CD14-positive monocyte (primary cell): ENCODE results near the gene SYNJ2. TPM values are rescaled to one million over a fixed set of nuclear protein-coding genes. Genes with fewer than 3 reads are reported as not detected.

ENCODE experiments used
- DNase-seq, 3 donors: peaks; one replicate each; pipeline ENCODE4 v3.0.0-alpha.2; 2011 to 2022
- H2AFZ ChIP-seq: 2 replicates; pipeline ENCODE4 v1.6.0; 2012; ENCODE audit warnings: mild to moderate bottlenecking, low read depth, low read length, inconsistent platforms; ENCODE audit not compliant: insufficient read depth, poor library complexity, severe bottlenecking
- H3K27ac ChIP-seq, 2 donors: 1 replicate in 1 of 2; 2 replicates in 1 of 2; pipeline ENCODE4 v1.5.1; 2012 to 2013; ENCODE audit warnings: low read length in 2 of 2, control low read depth in 1 of 2, inconsistent platforms in 1 of 2, low read depth in 1 of 2, mild to moderate bottlenecking in 1 of 2
- H3K27me3 ChIP-seq, 2 donors: one replicate each; pipeline versions ENCODE4 v1.6.0 to v1.6.1; 2011 to 2013; ENCODE audit warnings: low read length in 2 of 2; ENCODE audit not compliant: control insufficient read depth in 2 of 2, insufficient read depth in 2 of 2
- H3K36me3 ChIP-seq, 2 donors: replicated peaks in 1 of 2; 1 replicate in 1 of 2; 2 replicates in 1 of 2; pipeline versions ENCODE4 v1.5.1 to v1.6.1; 2012 to 2013; ENCODE audit warnings: low read length in 2 of 2, control low read depth in 1 of 2, inconsistent platforms in 1 of 2, mild to moderate bottlenecking in 1 of 2; ENCODE audit not compliant: insufficient read depth in 2 of 2, control insufficient read depth in 1 of 2
- H3K4me1 ChIP-seq, 2 donors: 1 replicate in 1 of 2; 2 replicates in 1 of 2; pipeline versions ENCODE4 v1.5.1 to v1.6.1; 2012 to 2013; ENCODE audit warnings: low read length in 2 of 2, control low read depth in 1 of 2, inconsistent platforms in 1 of 2, mild to moderate bottlenecking in 1 of 2, moderate library complexity in 1 of 2; ENCODE audit not compliant: insufficient read depth in 2 of 2, control insufficient read depth in 1 of 2
- H3K4me2 ChIP-seq: replicated peaks from 2 replicates; pipeline ENCODE3; 2012; ENCODE audit warnings: low read length, moderate library complexity, mild to moderate bottlenecking; ENCODE audit not compliant: poor library complexity, severe bottlenecking; ENCODE audit errors: extremely low read depth
- H3K4me3 ChIP-seq, 3 experiments: fragments of 200-600 bp in 1 of 3; sonication (generic) in 1 of 3; replicated peaks in 1 of 3; 1 replicate in 2 of 3; 2 replicates in 1 of 3; pipeline ENCODE4 v1.5.1; 2011 to 2013; ENCODE audit warnings: low read length in 3 of 3, mild to moderate bottlenecking in 3 of 3, control low read depth in 2 of 3, low read depth in 2 of 3, inconsistent platforms in 1 of 3, moderate library complexity in 1 of 3
- H3K79me2 ChIP-seq: 2 replicates; pipeline ENCODE4 v1.6.0; 2012; ENCODE audit warnings: mild to moderate bottlenecking, control low read depth, inconsistent platforms, low read length, moderate library complexity; ENCODE audit not compliant: insufficient read depth
- H3K9ac ChIP-seq: 2 replicates; pipeline ENCODE4 v1.6.0; 2017; ENCODE audit warnings: low read length, mild to moderate bottlenecking; ENCODE audit not compliant: insufficient read depth, poor library complexity, severe bottlenecking
- H3K9me3 ChIP-seq, 2 donors: replicated peaks in 1 of 2; 1 replicate in 1 of 2; 2 replicates in 1 of 2; pipeline versions ENCODE4 v1.5.1 to v1.6.1; 2012 to 2013; ENCODE audit warnings: low read length in 2 of 2, control low read depth in 1 of 2; ENCODE audit not compliant: control insufficient read depth in 1 of 2, insufficient read depth in 1 of 2
- H4K20me1 ChIP-seq: 2 replicates; pipeline ENCODE4 v1.6.0; 2012; ENCODE audit warnings: mild to moderate bottlenecking, low read length, control low read depth, moderate library complexity; ENCODE audit not compliant: insufficient read depth
- H3K27ac Mint-ChIP-seq, 7 donors: one replicate each; pipeline ENCODE4 v1.8.0; 2020; ENCODE audit warnings: mild to moderate bottlenecking in 7 of 7, mixed read lengths in 7 of 7, moderate library complexity in 6 of 7, inconsistent platforms in 2 of 7
- H3K27me3 Mint-ChIP-seq, 3 donors: one replicate each; pipeline ENCODE4 v1.8.0; 2021 to 2022; ENCODE audit warnings: low read depth in 3 of 3, mild to moderate bottlenecking in 3 of 3, mixed read lengths in 3 of 3, moderate library complexity in 3 of 3, inconsistent platforms in 1 of 3
- H3K36me3 Mint-ChIP-seq, 2 donors: one replicate each; pipeline ENCODE4 v1.8.0; 2020; ENCODE audit warnings: mixed read lengths in 2 of 2, inconsistent platforms in 1 of 2, mild to moderate bottlenecking in 1 of 2
- H3K4me1 Mint-ChIP-seq: one replicate; pipeline ENCODE4 v1.8.0; 2020; ENCODE audit warnings: mild to moderate bottlenecking, mixed read lengths
- H3K4me3 Mint-ChIP-seq, 2 donors: one replicate each; pipeline ENCODE4 v1.8.0; 2020; ENCODE audit warnings: mild to moderate bottlenecking in 2 of 2, mixed read lengths in 2 of 2, moderate library complexity in 1 of 2
- H3K9me3 Mint-ChIP-seq, 7 donors: one replicate each; pipeline ENCODE4 v1.8.0; 2020 to 2022; ENCODE audit warnings: mixed read lengths in 7 of 7, mild to moderate bottlenecking in 6 of 7, moderate library complexity in 6 of 7, inconsistent platforms in 2 of 7
- CTCF ChIP-seq: fragments of 200-600 bp; IDR thresholded peaks from one replicate; pipeline ENCODE4 v1.8.0; 2022; ENCODE audit warnings: antibody characterized with exemption, mild to moderate bottlenecking
- WGBS: methylation state at CpG from one replicate; pipeline ENCODE4 v1.1.5; 2013; ENCODE audit warnings: missing lambda C conversion rate; ENCODE audit not compliant: insufficient coverage; 5-methylcytosine and 5-hydroxymethylcytosine counted together
- intact Hi-C, 2 donors: fragments of 100-400 bp; cut with micrococcal nuclease; formaldehyde crosslinking; loops; one replicate each; pipeline versions ENCODE4 v1.15.0 to v1.15.1; 2023
- polyA plus RNA-seq, 3 donors: library from polyadenylated mRNA; depleted of rRNA in 1 of 3; unstranded in 2 of 3; stranded (reverse) in 1 of 3; fragments of 300-500 nt in 2 of 3; fragments of >200 nt in 1 of 3; fragmentation: Illumina TruSeq in 2 of 3; gene quantifications; 1 replicate in 2 of 3; 2 replicates in 1 of 3; pipeline ENCODE4 v1.2.3, GENCODE V29; 2012 to 2021

Gene SYNJ2
- polyA plus RNA-seq, 3 donors: 0.82 to 2.0 (median 1.6) TPM

- no peak for TF ChIP-seq CTCF
- Histone ChIP-seq H4K20me1 (no peaks in the 10 kb centered on the region), H3K36me3 (peaks cover 29 to 77% of the 10 kb centered on the region in 2 donors), H3K9me3 (no peaks in the 10 kb centered on the region), H3K27me3 (no peaks in the 10 kb centered on the region), H3K9ac (no peak overlapping the region), H3K79me2 (no peaks in the 10 kb centered on the region), H3K27ac (no peak overlapping the region), H2AFZ (no peak overlapping the region), H3K4me3 (no peak overlapping the region), H3K4me1 (peaks cover 0 to 6% of the 10 kb centered on the region in 2 donors), H3K4me2 (no peak overlapping the region)
- intact Hi-C loops: no loop called here
- no peak for DNase-seq
- no peak overlapping the region for H3K4me3 Mint-ChIP-seq
- peaks cover 0 to 2% (median 0%) of the 10 kb centered on the region in 3 donors for H3K27me3 Mint-ChIP-seq
- H3K9me3 Mint-ChIP-seq: no peaks in the 10 kb centered on the region
- H3K4me1 Mint-ChIP-seq: peaks cover 4% of the 10 kb centered on the region
- H3K36me3 Mint-ChIP-seq: peaks cover 57 to 76% of the 10 kb centered on the region in 2 donors
- H3K27ac Mint-ChIP-seq: peak overlapping the region in 1 of 7 donors; percentile 48
- WGBS: 100% methylated on average over 2 of the region's 5 CpGs
Measured at GRCh38 chr6:158111987-158112386, 130.3 kb downstream of the SYNJ2 start.

GRCh38 chr6:158113802-158114201 is 132.1 kb downstream of the SYNJ2 start:
- Histone ChIP-seq H3K4me3 (no peak overlapping the region), H2AFZ (no peak overlapping the region), H4K20me1 (no peaks in the 10 kb centered on the region), H3K27me3 (no peaks in the 10 kb centered on the region), H3K27ac (no peak overlapping the region), H3K9me3 (no peaks in the 10 kb centered on the region), H3K36me3 (peaks cover 38 to 88% of the 10 kb centered on the region in 2 donors), H3K9ac (no peak overlapping the region), H3K79me2 (no peaks in the 10 kb centered on the region), H3K4me1 (peaks cover 0 to 6% of the 10 kb centered on the region in 2 donors), H3K4me2 (no peak overlapping the region)
- H3K27ac Mint-ChIP-seq: no peak overlapping the region
- intact Hi-C loops: no loop called here
- TF ChIP-seq CTCF: no peak
- peaks cover 71 to 83% of the 10 kb centered on the region in 2 donors for H3K36me3 Mint-ChIP-seq
- no peak overlapping the region for H3K4me3 Mint-ChIP-seq
- DNase-seq: no peak
- peaks cover 0 to 2% (median 0%) of the 10 kb centered on the region in 3 donors for H3K27me3 Mint-ChIP-seq
- peaks cover 4% of the 10 kb centered on the region for H3K4me1 Mint-ChIP-seq
- no peaks in the 10 kb centered on the region for H3K9me3 Mint-ChIP-seq
